ENCODE measurements around the gene ZIC5. TPM values are rescaled to one million over a fixed set of nuclear protein-coding genes. Genes with fewer than 3 reads are reported as not detected.

Gene ZIC5
- polyA plus RNA-seq (2013, experiment 1 of 2) = 5.5 TPM
- polyA plus RNA-seq (2013, experiment 2 of 2) = 4.1 TPM

GRCh38 chr13:99971576-99972189 is at the start of gene ZIC5:
ZIC5 (minus strand) TSS chr13:99971767; CDS start chr13:99971603, 164 bp downstream.
- H3K4me1 ChIP-seq (ENCODE audit: control insufficient read depth, insufficient read depth, low read length, poor library complexity, severe bottlenecking) = peaks cover 7% of the 10 kb centered on the region
- peak within 1 kb of the TSS; percentile 39 for H3K4me3 ChIP-seq (ENCODE audit: extremely low read depth, insufficient read depth, low read length, poor library complexity, severe bottlenecking)
- no peaks in the 10 kb centered on the region for H3K9me3 ChIP-seq (ENCODE audit: control insufficient read depth, low read length)
- 1% methylated on average over 34 to 35 of the region's 41 CpGs for WGBS, 2 experiments (ENCODE audit: insufficient coverage in 2 of 2)
- H3K36me3 ChIP-seq (ENCODE audit: control insufficient read depth, insufficient read depth, low read length) = no peaks in the 10 kb centered on the region
- H3K27ac ChIP-seq (ENCODE audit: low read depth, low read length, severe bottlenecking) = peak within 1 kb of the TSS; percentile 41

DNA sequence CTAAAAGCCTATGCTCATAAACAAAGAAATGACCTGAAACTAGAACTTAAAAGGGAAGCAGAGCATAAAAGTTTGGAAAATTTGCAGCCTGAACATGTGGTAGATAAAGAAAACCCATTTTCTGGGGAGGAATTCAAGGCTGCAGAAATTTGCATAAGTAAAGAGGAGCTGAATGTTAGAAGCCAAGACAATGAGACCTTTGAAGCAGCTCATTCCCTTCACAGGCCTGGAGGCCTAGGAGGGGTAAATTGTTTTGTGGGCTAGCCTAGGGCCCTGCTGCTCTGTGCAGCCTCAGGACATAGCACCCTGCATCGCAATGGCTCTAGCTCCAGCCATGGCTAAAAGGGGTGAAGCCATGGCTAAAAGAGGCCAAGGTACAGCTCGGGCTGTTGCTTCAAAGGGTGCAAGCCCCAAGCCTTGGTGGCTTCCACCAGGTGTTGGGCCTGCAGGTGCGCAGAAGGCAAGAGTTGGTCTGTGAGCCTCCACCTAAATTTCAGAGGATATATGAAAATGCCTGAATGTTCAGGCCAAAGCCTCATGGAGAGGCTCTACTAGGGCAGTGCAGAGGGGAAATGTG is 48.3 kb upstream of the ZIC5 start:
- Histone ChIP-seq H3K9me3 (ENCODE audit: control insufficient read depth, low read length) (no peaks in the 10 kb centered on the region), H3K27ac (ENCODE audit: low read depth, low read length, severe bottlenecking) (no peak overlapping the region), H3K4me3 (ENCODE audit: extremely low read depth, insufficient read depth, low read length, poor library complexity, severe bottlenecking) (no peak overlapping the region), H3K36me3 (ENCODE audit: control insufficient read depth, insufficient read depth, low read length) (no peaks in the 10 kb centered on the region), H3K4me1 (ENCODE audit: control insufficient read depth, insufficient read depth, low read length, poor library complexity, severe bottlenecking) (no peaks in the 10 kb centered on the region)
- 77% methylated on average over 2 to 3 of the region's 3 CpGs for WGBS, 2 experiments (ENCODE audit: insufficient coverage in 2 of 2)

DNA sequence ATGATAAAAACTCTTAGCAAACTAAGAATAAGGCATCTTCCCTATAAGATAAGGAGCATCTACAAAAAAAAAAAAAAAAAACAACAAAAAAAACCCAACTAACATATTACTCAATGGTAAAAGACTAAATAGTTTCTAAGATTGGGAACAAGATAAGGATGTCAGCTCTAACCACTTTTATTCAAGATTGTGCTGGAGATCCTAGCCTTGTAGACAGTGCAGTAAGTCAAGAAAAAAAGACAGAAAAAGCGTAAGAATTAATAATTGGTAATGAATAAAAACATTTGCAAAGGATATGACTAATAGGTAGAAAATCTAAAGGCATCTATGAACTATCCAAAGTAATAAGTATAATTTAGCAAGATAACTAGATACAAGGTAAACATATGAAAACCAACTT is 43.1 kb upstream of the ZIC5 start:
- no CpG with 5 or more reads among the region's 1 CpG for WGBS, 2 experiments (ENCODE audit: insufficient coverage in 2 of 2)
- Histone ChIP-seq H3K4me1 (ENCODE audit: control insufficient read depth, insufficient read depth, low read length, poor library complexity, severe bottlenecking) (no peaks in the 10 kb centered on the region), H3K9me3 (ENCODE audit: control insufficient read depth, low read length) (no peaks in the 10 kb centered on the region), H3K4me3 (ENCODE audit: extremely low read depth, insufficient read depth, low read length, poor library complexity, severe bottlenecking) (no peak overlapping the region), H3K27ac (ENCODE audit: low read depth, low read length, severe bottlenecking) (no peak overlapping the region), H3K36me3 (ENCODE audit: control insufficient read depth, insufficient read depth, low read length) (no peaks in the 10 kb centered on the region)

GRCh38 chr13:99998261-99998660 is 26.7 kb upstream of the ZIC5 start:
- H3K4me3 ChIP-seq (ENCODE audit: extremely low read depth, insufficient read depth, low read length, poor library complexity, severe bottlenecking) = no peak overlapping the region
- WGBS, 2 experiments (ENCODE audit: insufficient coverage in 2 of 2) = 83 to 98% methylated on average over 7 to 8 of the region's 11 CpGs
- no peaks in the 10 kb centered on the region for H3K4me1 ChIP-seq (ENCODE audit: control insufficient read depth, insufficient read depth, low read length, poor library complexity, severe bottlenecking)
- H3K36me3 ChIP-seq (ENCODE audit: control insufficient read depth, insufficient read depth, low read length) = no peaks in the 10 kb centered on the region
- H3K9me3 ChIP-seq (ENCODE audit: control insufficient read depth, low read length) = no peaks in the 10 kb centered on the region
- H3K27ac ChIP-seq (ENCODE audit: low read depth, low read length, severe bottlenecking) = no peak overlapping the region

- no peak overlapping the region for H3K27ac ChIP-seq (ENCODE audit: low read depth, low read length, severe bottlenecking)
- 63 to 73% methylated on average over 37 to 40 of the region's 40 CpGs for WGBS, 2 experiments (ENCODE audit: insufficient coverage in 2 of 2)
- no peaks in the 10 kb centered on the region for H3K9me3 ChIP-seq (ENCODE audit: control insufficient read depth, low read length)
- no peaks in the 10 kb centered on the region for H3K36me3 ChIP-seq (ENCODE audit: control insufficient read depth, insufficient read depth, low read length)
- H3K4me3 ChIP-seq (ENCODE audit: extremely low read depth, insufficient read depth, low read length, poor library complexity, severe bottlenecking) = no peak overlapping the region
- peaks cover under 1% of the 10 kb centered on the region for H3K4me1 ChIP-seq (ENCODE audit: control insufficient read depth, insufficient read depth, low read length, poor library complexity, severe bottlenecking)
These were observed 26.2 kb upstream of the ZIC5 start for GRCh38 chr13:99997702-99998214.

- no peaks in the 10 kb centered on the region for H3K9me3 ChIP-seq (ENCODE audit: control insufficient read depth, low read length)
- WGBS, 2 experiments (ENCODE audit: insufficient coverage in 2 of 2) = 15% methylated on average over 4 of the region's 8 CpGs; no CpG with 5 or more reads in 1 of the 2 experiments
These were observed 24.9 kb upstream of the ZIC5 start for GRCh38 chr13:99996381-99996973.

GRCh38 chr13:99995589-99996380 is 24.2 kb upstream of the ZIC5 start:
- no peaks in the 10 kb centered on the region for H3K36me3 ChIP-seq (ENCODE audit: control insufficient read depth, insufficient read depth, low read length)
- peaks cover 18% of the 10 kb centered on the region for H3K4me1 ChIP-seq (ENCODE audit: control insufficient read depth, insufficient read depth, low read length, poor library complexity, severe bottlenecking)
- H3K9me3 ChIP-seq (ENCODE audit: control insufficient read depth, low read length) = no peaks in the 10 kb centered on the region
- no peak overlapping the region for H3K4me3 ChIP-seq (ENCODE audit: extremely low read depth, insufficient read depth, low read length, poor library complexity, severe bottlenecking)
- WGBS, 2 experiments (ENCODE audit: insufficient coverage in 2 of 2) = 0 to 2% methylated on average over 7 to 9 of the region's 21 CpGs
- no peak overlapping the region for H3K27ac ChIP-seq (ENCODE audit: low read depth, low read length, severe bottlenecking)

More at GRCh38 chr13:99996381-99996973, 24.9 kb upstream of the ZIC5 start:
- H3K4me3 ChIP-seq (ENCODE audit: extremely low read depth, insufficient read depth, low read length, poor library complexity, severe bottlenecking) = no peak overlapping the region
- H3K36me3 ChIP-seq (ENCODE audit: control insufficient read depth, insufficient read depth, low read length) = no peaks in the 10 kb centered on the region
- H3K27ac ChIP-seq (ENCODE audit: low read depth, low read length, severe bottlenecking) = no peak overlapping the region
- peaks cover 13% of the 10 kb centered on the region for H3K4me1 ChIP-seq (ENCODE audit: control insufficient read depth, insufficient read depth, low read length, poor library complexity, severe bottlenecking)

- no peaks in the 10 kb centered on the region for H3K36me3 ChIP-seq (ENCODE audit: control insufficient read depth, insufficient read depth, low read length)
- no peak overlapping the region for H3K4me3 ChIP-seq (ENCODE audit: extremely low read depth, insufficient read depth, low read length, poor library complexity, severe bottlenecking)
- peaks cover 18% of the 10 kb centered on the region for H3K4me1 ChIP-seq (ENCODE audit: control insufficient read depth, insufficient read depth, low read length, poor library complexity, severe bottlenecking)
- H3K9me3 ChIP-seq (ENCODE audit: control insufficient read depth, low read length) = no peaks in the 10 kb centered on the region
- 8% methylated on average over 1 of the region's 3 CpGs; no CpG with 5 or more reads in 1 of the 2 experiments for WGBS, 2 experiments (ENCODE audit: insufficient coverage in 2 of 2)
- H3K27ac ChIP-seq (ENCODE audit: low read depth, low read length, severe bottlenecking) = no peak overlapping the region
These were observed 23.6 kb upstream of the ZIC5 start for GRCh38 chr13:99995104-99995588.

- Histone ChIP-seq H3K4me3 (ENCODE audit: extremely low read depth, insufficient read depth, low read length, poor library complexity, severe bottlenecking) (no peak overlapping the region), H3K4me1 (ENCODE audit: control insufficient read depth, insufficient read depth, low read length, poor library complexity, severe bottlenecking) (peaks cover 21% of the 10 kb centered on the region), H3K36me3 (ENCODE audit: control insufficient read depth, insufficient read depth, low read length) (no peaks in the 10 kb centered on the region), H3K9me3 (ENCODE audit: control insufficient read depth, low read length) (no peaks in the 10 kb centered on the region), H3K27ac (ENCODE audit: low read depth, low read length, severe bottlenecking) (no peak overlapping the region)
- no CpG with 5 or more reads among the region's 1 CpG for WGBS, 2 experiments (ENCODE audit: insufficient coverage in 2 of 2)
These were observed 23.1 kb upstream of the ZIC5 start for GRCh38 chr13:99994638-99995020.
